ENCODE measurements around the gene ADCY2. TPM values are rescaled to one million over a fixed set of nuclear protein-coding genes. Genes with fewer than 3 reads are reported as not detected.

ADCY2 gene
- total RNA-seq, 1 experiment from 2014 or later, result 31.3 TPM

GRCh38 chr5:7503564-7503963 lies 107.6 kb downstream of the ADCY2 start:
- H3K36me3 Mint-ChIP-seq (ENCODE audit: insufficient read depth in 1 of 3, low read depth in 3 of 3), result peaks cover 0 to 5% (median 4%) of the 10 kb centered on the region in 3 experiments; a peak in 3 of 7 replicates
- peaks cover 3% of the 10 kb centered on the region for H3K23me2 ChIP-seq (ENCODE audit: insufficient read length, low read depth, low read length, poor library complexity, severe bottlenecking)
- H3K18ac ChIP-seq (ENCODE audit: insufficient read length, low read depth, low read length), result no peak overlapping the region
- peak overlapping the region in 2 of 3 experiments; percentile 66 to 75; a peak in 3 of 7 replicates for H3K27ac Mint-ChIP-seq
- no peaks in the 10 kb centered on the region; a peak in 1 of 5 replicates for H3K9me3 Mint-ChIP-seq
- H3T11ph ChIP-seq (ENCODE audit: low read length), result no peak overlapping the region
- H4K20me1 ChIP-seq (ENCODE audit: control insufficient read depth, insufficient read depth, insufficient read length), result no peaks in the 10 kb centered on the region
- H3K27me3 ChIP-seq (ENCODE audit: insufficient read depth, low read length), result no peaks in the 10 kb centered on the region
- H3K9me3 ChIP-seq (ENCODE audit: control insufficient read depth, low read depth, low read length), result no peaks in the 10 kb centered on the region
- no peak overlapping the region for H3K14ac ChIP-seq (ENCODE audit: insufficient read depth, low read length)
- no peak overlapping the region for H3K27ac ChIP-seq (ENCODE audit: insufficient read length, low read depth, low read length)
- no peak for DNase-seq
- no peak overlapping the region for H2BK20ac ChIP-seq (ENCODE audit: low read depth, low read length, poor library complexity, severe bottlenecking)
- no peaks in the 10 kb centered on the region for H3K79me1 ChIP-seq (ENCODE audit: insufficient read depth, low read depth, low read length, poor library complexity, severe bottlenecking)
- no peak overlapping the region for H3K56ac ChIP-seq (ENCODE audit: insufficient read length, low read depth, low read length)
- H2BK12ac ChIP-seq (ENCODE audit: insufficient read length, low read depth, low read length), result no peak overlapping the region
- no peak overlapping the region for H2BK15ac ChIP-seq (ENCODE audit: low read depth, low read length)
- H3K9ac ChIP-seq (ENCODE audit: extremely low read depth, insufficient read length, low read length), result no peak overlapping the region
- TF ChIP-seq CTCF (conservative IDR thresholded peaks at IDR 0.05), result no peak
- WGBS (ENCODE audit: extremely low coverage, insufficient read length, low lambda C conversion rate), result no CpG with 5 or more reads among the region's 9 CpGs
- no peak overlapping the region for H3K4ac ChIP-seq (ENCODE audit: low read depth, low read length)
- H3K79me2 ChIP-seq (ENCODE audit: insufficient read depth, low read length), result no peaks in the 10 kb centered on the region; the same call in 1 of the 2 replicates
- H2AK5ac ChIP-seq (ENCODE audit: insufficient read length, low read length), result no peak overlapping the region
- peaks cover 42% of the 10 kb centered on the region in 2 experiments for H3K4me1 Mint-ChIP-seq
- H4K5ac ChIP-seq (ENCODE audit: insufficient read length, low read depth, low read length), result no peak overlapping the region
- H2BK5ac ChIP-seq (ENCODE audit: insufficient read length, low read length), result no peak overlapping the region
- H3K4me3 Mint-ChIP-seq, result no peak overlapping the region
- no peak overlapping the region for H3K23ac ChIP-seq (ENCODE audit: insufficient read length, low read depth, low read length)
- H2BK120ac ChIP-seq (ENCODE audit: low read depth, low read length, poor library complexity, severe bottlenecking), result no peak overlapping the region
- H4K91ac ChIP-seq (ENCODE audit: insufficient read length, low read depth, low read length), result no peak overlapping the region
- peaks cover 13% of the 10 kb centered on the region for H3K4me1 ChIP-seq (ENCODE audit: insufficient read depth, low read length)
- H3K4me2 ChIP-seq (ENCODE audit: insufficient read depth, insufficient read length, low read length), result no peak overlapping the region
- H3K27me3 Mint-ChIP-seq (ENCODE audit: low read depth), result no peaks in the 10 kb centered on the region
- H4K8ac ChIP-seq (replicated peaks; ENCODE audit: insufficient read length, low read depth, low read length), result no peak overlapping the region
- no peak overlapping the region for H2AFZ ChIP-seq (ENCODE audit: low read length)

Measured in H9 (cell line).